M059J (cell line): ENCODE measurements around the gene CHST11. TPM values are rescaled to one million over a fixed set of nuclear protein-coding genes. Genes with fewer than 3 reads are reported as not detected.
A peak's percentile ranks its signal among the peaks of the same experiment; 100 is the strongest.

Source experiments
- DNase-seq: peaks from one replicate; pipeline ENCODE4 v3.0.0-alpha.2; 2012; ENCODE audit warnings: low read depth
- total RNA-seq: library from RNA; depleted of rRNA; stranded (reverse); fragments of >200 nt; shearing (Covaris generic); gene quantifications from 2 replicates; pipeline ENCODE4 v1.2.3, GENCODE V29; 2014

CHST11 gene
- total RNA-seq, 1 experiment from 2014 or later, result 19.6 TPM

- DNase-seq, result no peak
These were observed 304.3 kb downstream of the CHST11 start for GRCh38 chr12:104761091-104761490.

DNA sequence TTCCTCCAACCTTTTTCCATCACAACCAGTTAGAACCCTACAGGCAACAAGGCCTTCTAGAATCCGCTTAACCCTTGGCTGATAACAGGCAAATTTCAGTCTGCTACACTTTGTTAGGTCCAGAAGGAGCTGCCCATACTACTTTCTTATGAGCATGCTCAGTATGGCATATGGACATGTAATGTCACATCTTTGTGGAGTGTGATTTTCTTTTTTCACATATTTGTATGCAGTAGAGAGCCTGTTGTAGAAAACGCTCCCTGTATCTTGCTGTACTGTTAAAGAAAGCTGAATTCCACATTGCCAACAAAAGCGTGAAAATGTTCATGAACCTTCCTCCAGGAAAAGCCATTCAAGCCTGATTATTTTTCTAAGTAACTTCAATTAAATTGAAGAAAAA lies 304.9 kb downstream of the CHST11 start:
- DNase-seq, result no peak

GRCh38 chr12:104763168-104763805 lies 306.5 kb downstream of the CHST11 start:
- no peak for DNase-seq

DNA sequence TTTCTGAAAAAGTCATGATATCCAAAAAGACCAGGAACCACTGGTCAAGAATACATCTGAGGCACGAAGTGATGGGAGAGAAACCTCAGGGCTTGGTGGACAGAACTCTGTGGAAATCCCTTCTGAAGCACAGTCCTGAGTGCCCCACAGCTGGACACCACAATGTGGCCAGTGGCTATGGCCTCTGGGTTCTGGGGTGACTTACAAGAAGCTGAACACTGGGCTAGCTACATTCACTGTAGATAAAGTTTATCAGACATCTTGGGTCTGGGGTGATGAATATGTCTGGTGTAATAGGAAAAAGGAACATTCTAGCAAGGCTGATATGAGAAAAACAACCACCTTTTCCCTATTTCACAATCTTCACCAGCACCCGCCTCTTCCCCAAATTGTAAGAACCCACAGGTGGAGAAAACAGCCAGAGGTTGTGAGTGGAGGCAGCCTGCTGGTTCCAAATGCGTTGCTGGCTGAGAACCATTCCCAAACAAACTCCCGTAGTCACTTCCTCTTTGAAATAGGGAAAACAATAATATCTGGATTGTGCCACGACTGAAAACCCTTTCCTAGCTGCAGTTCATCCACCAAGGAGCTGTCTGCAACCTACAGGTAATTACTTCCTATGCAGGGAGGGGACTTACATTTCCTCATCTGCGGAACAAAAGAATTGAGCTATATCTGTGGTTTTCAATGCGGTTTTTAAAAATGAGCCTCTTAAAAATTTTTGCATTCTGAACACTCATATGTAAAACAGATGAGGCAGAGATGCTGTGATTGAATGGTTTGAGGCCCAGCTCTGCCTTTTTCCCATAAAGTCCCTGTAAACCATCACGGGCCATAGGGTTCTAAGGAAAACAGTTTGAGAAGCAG lies 307.7 kb downstream of the CHST11 start:
- no peak for DNase-seq

- no peak for DNase-seq
These were observed 310.5 kb downstream of the CHST11 start for GRCh38 chr12:104767261-104767660.

- DNase-seq, result no peak
These were observed 311.3 kb downstream of the CHST11 start for GRCh38 chr12:104768033-104768432.

- no peak for DNase-seq
These were observed 312.4 kb downstream of the CHST11 start for GRCh38 chr12:104769144-104769561.

DNA sequence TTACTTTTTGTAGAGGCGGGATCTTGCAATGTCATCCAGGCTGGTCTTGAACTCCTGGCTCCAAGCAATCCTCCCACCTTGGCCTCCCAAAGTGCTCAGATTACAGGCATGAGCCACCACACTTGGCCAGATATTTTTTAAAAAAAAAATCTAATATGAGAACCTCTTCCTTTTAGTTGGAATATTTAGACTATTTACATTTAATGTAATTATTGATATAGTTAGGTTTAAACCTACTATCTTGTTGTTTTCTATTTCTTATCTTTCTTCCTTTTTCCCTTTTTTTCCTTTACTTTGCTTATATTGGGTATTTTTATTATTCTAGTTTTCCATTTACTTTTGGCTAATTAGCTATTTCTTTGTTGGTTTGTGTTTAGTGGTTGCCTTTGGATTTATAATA lies 315.6 kb downstream of the CHST11 start:
- no peak for DNase-seq

GRCh38 chr12:104775731-104776231 lies 319.0 kb downstream of the CHST11 start:
- DNase-seq, result no peak

GRCh38 chr12:104779134-104779533 lies 322.4 kb downstream of the CHST11 start:
- no peak for DNase-seq

DNA sequence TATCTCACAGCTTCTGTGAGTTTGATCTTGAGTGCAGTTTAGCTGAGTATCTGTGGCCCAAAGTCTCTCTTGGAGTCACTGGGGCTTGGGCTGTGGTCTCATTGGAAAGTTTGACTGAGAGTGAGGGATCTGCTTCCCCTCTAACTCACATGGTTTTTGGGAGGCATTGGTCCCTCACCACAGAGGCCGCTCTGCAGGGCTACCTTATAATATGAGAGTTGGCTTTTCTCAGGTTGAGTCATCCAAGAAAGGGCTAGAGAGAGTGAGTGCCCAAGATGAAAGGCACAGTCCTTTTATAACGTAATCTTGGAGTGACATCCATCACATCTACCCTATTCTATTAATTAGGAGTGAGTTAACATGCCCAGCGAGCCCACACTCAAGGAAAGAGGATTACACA lies 325.5 kb downstream of the CHST11 start:
- DNase-seq, result no peak

DNA sequence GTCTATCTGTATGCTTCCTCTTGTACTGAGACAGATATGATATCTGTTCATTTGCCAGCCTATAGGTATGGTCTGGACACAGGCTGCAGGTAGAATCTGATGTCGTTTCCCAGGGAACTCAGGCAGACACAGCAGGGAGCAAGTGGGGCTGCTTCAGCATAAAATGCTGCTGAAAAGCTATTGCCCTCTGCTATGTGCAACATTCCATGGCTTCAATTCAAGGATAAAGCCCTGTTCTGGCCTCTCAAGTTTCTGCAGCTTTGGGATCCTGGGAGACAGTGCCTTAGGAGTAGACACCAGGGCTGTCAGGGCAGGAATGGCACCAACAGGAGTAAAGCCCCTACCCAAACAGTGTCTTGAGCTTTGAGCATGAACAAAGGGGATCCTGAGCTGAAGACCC lies 327.8 kb downstream of the CHST11 start:
- no peak for DNase-seq

GRCh38 chr12:104785886-104786285 lies 329.1 kb downstream of the CHST11 start:
- DNase-seq, result no peak

GRCh38 chr12:104786352-104786751 lies 329.6 kb downstream of the CHST11 start:
- DNase-seq, result no peak

DNA sequence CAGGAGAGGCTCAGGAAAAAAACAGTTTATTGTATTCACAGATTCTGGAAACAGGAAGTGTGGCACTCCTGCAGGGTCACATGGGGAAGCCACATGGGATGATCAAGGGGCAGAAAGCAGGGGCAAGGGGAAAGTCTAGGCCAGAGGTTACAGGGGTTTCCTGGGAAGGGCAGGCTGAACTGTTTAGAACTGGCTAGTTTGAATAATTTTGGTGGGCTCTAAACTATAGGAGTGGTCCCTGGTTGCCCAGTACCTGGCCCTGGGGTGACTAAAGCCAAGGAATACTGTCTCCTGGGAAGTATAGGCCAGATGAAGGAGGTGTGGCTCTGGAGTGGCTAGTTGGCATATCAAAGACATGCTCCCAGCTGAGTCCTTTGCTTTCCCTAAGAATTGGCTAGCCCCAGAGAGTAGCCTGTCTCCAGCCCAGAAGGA lies 332.1 kb downstream of the CHST11 start:
- DNase-seq, result peak; percentile 3

- no peak for DNase-seq
These were observed 333.8 kb downstream of the CHST11 start for GRCh38 chr12:104790296-104791125.

- DNase-seq, result peak; percentile 97
These were observed 335.8 kb downstream of the CHST11 start for GRCh38 chr12:104792570-104792969.

GRCh38 chr12:104793285-104793684 lies 336.5 kb downstream of the CHST11 start:
- DNase-seq, result peak; percentile 97

GRCh38 chr12:104793968-104794367 lies 337.2 kb downstream of the CHST11 start:
- no peak for DNase-seq

DNA sequence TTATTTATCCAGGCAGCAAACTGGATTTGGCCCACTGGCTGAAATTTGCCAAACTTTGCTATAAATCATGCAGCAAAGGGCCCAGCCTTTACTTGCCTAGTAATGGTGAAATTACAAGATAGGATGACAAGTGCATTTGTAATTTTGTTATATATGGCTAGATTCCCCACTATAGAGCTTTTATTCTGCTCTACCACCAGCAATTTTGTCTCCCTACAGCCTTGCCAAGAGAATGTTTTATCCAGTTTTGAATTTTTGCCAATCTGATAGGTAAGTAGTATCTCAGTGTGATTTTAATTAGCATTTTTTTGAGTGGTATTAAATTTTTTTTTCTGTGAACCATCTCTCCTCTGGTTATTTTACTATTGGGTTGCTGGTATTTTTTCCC lies 339.7 kb downstream of the CHST11 start:
- DNase-seq, result no peak

- no peak for DNase-seq
These were observed 342.7 kb downstream of the CHST11 start for GRCh38 chr12:104799458-104799857.

GRCh38 chr12:104801005-104801404 lies 344.3 kb downstream of the CHST11 start:
- no peak for DNase-seq
